ENCODE results near the gene FAN1.

- TF ChIP-seq CTCF (conservative IDR thresholded peaks at IDR 0.05) (no peak), EZH2 (IDR thresholded peaks at IDR 0.05; ENCODE audit: low read depth) (no peak)
These were observed 8.1 kb upstream of the FAN1 start for GRCh38 chr15:30895461-30896210.

All from PC-9 (cell line).